Uterus (tissue), 4 donors: ENCODE results near the gene INCENP. TPM values are rescaled to one million over a fixed set of nuclear protein-coding genes. Genes with fewer than 3 reads are reported as not detected.

ENCODE experiments used
- DNase-seq, 2 donors: peaks; one replicate each; pipeline ENCODE4 v3.0.0-alpha.2; 2019 to 2020
- H3K27ac ChIP-seq, 2 donors: fragments of 200-600 bp; sonication (generic); 1 replicate in 1 of 2; 2 replicates in 1 of 2; pipeline ENCODE4 v1.5.1; 2016 to 2018
- H3K27me3 ChIP-seq, 2 donors: fragments of 200-600 bp; sonication (generic); one replicate each; pipeline ENCODE4 v1.5.1; 2018 to 2019; ENCODE audit warnings: control low read depth in 1 of 2
- H3K36me3 ChIP-seq, 2 donors: fragments of 200-600 bp; sonication (generic); one replicate each; pipeline ENCODE4 v1.5.1; 2019; ENCODE audit warnings: control low read depth in 1 of 2
- H3K4me1 ChIP-seq, 2 donors: fragments of 200-600 bp; sonication (generic); one replicate each; pipeline ENCODE4 v1.5.1; 2018 to 2019; ENCODE audit warnings: control low read depth in 1 of 2
- H3K4me3 ChIP-seq, 2 donors: fragments of 200-600 bp; sonication (generic); 1 replicate in 1 of 2; 2 replicates in 1 of 2; pipeline ENCODE4 v1.5.1; 2018 to 2019; ENCODE audit warnings: mild to moderate bottlenecking in 1 of 2
- H3K9me3 ChIP-seq, 2 donors: fragments of 200-600 bp; sonication (generic); one replicate each; pipeline ENCODE4 v1.5.1; 2019; ENCODE audit warnings: control low read depth in 1 of 2
- POLR2A ChIP-seq, 2 donors: fragments of 450-650 bp; IDR thresholded peaks; one replicate each; pipeline ENCODE4 v1.6.1; 2016; ENCODE audit warnings: antibody characterized with exemption in 2 of 2, mild to moderate bottlenecking in 1 of 2, moderate library complexity in 1 of 2
- intact Hi-C: fragments of 100-400 bp; cut with DNase I; formaldehyde crosslinking; loops from one replicate; pipeline ENCODE4 v1.15.1; 2023; ENCODE audit warnings: low total_unique reads
- total RNA-seq, 4 donors: library from RNA; depleted of rRNA in 3 of 4; stranded (reverse); fragments of >200 nt in 3 of 4; gene quantifications; one replicate each; pipeline versions ENCODE4 v1.1.0 to v1.2.4, GENCODE V29; 2014 to 2023
- TF ChIP-seq, protein P1 (sequence below), 4 experiments: fragments of 200-600 bp in 2 of 4; fragments of 450-650 bp in 2 of 4; sonication (generic) in 2 of 4; IDR thresholded peaks; one replicate each; pipeline ENCODE4 v1.5.1; 2016 to 2019; ENCODE audit warnings: antibody characterized with exemption in 4 of 4, mild to moderate bottlenecking in 2 of 4, moderate library complexity in 1 of 4
- donor health status: DM: yes; HTN: yes; CAD: no.

Gene INCENP
- total RNA-seq, 4 donors from 2014 or later: 7.4 to 27.1 (median 16.5) TPM

DNA sequence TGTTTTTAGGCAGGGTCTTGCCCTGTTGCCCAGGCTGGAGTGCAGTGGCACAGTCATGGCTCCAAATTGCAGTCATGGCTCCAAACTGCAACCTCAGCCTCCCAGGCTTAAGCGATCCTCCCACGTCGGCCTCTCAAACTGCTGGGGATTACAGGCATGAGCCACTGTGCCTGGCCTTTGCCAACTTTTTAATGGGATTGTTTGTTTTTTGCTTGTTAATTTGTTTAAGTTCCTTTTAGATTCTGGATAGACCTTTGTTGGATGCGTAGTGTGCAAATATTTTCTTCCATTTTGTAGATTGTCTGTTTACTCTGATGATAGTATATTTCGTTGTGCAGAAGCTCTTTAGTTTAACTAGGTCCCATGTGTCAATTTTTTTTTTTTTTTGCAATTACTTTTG, 56.2 kb downstream of the INCENP start:
- TF ChIP-seq, protein P1, sequence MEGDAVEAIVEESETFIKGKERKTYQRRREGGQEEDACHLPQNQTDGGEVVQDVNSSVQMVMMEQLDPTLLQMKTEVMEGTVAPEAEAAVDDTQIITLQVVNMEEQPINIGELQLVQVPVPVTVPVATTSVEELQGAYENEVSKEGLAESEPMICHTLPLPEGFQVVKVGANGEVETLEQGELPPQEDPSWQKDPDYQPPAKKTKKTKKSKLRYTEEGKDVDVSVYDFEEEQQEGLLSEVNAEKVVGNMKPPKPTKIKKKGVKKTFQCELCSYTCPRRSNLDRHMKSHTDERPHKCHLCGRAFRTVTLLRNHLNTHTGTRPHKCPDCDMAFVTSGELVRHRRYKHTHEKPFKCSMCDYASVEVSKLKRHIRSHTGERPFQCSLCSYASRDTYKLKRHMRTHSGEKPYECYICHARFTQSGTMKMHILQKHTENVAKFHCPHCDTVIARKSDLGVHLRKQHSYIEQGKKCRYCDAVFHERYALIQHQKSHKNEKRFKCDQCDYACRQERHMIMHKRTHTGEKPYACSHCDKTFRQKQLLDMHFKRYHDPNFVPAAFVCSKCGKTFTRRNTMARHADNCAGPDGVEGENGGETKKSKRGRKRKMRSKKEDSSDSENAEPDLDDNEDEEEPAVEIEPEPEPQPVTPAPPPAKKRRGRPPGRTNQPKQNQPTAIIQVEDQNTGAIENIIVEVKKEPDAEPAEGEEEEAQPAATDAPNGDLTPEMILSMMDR (IDR thresholded peaks at IDR 0.05): no peak
- no peak for TF ChIP-seq POLR2A (IDR thresholded peaks at IDR 0.05)
- H3K9me3 ChIP-seq: no peaks in the 10 kb centered on the region
- intact Hi-C loops: no loop called here
- no peaks in the 10 kb centered on the region for H3K4me1 ChIP-seq
- no peaks in the 10 kb centered on the region for H3K36me3 ChIP-seq
- H3K27ac ChIP-seq: no peak overlapping the region
- H3K27me3 ChIP-seq: no peaks in the 10 kb centered on the region
- no peak for DNase-seq
- no peak overlapping the region for H3K4me3 ChIP-seq

- TF ChIP-seq POLR2A (IDR thresholded peaks at IDR 0.05): no peak
- TF ChIP-seq, protein P1 (IDR thresholded peaks at IDR 0.05): no peak
- no peaks in the 10 kb centered on the region for H3K27me3 ChIP-seq
These were observed 57.3 kb downstream of the INCENP start for GRCh38 chr11:62181097-62181496.

DNA sequence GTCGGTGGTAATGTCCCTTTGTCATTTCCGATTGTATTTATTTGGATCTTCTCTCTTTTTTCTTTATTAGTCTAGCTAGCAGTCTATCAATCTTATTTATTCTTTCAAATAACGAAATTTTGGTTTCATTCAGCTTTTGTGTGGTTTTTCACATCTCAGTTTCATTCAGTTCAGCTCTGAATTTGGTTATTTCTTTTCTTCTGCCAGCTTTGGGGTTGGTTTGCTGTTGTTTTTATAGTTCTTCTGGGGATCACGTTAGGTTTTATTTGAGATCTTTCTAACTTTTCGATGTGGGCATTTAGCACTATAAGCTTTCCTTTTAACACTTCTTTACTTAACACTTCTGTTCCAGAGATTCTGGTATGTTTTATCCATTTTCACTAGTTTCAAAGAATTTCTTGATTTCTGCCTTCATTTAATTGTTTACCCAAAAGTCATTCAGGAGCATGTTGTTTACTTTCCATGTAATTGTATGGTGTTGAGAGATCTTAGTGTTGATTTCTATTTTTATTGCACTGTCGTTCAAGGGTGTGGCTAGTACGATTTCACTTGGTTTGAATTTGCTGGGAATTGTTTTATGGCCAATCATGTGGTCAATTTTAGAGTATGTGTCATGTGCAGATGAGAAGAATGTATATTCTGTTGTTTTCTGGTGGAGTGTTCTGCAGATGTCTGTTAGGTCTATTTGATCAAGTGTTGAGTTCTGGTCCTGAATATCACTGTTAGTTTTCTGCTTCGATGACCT, 58.5 kb downstream of the INCENP start:
- H3K9me3 ChIP-seq: no peaks in the 10 kb centered on the region
- no peak for TF ChIP-seq POLR2A (IDR thresholded peaks at IDR 0.05)
- TF ChIP-seq, protein P1 (IDR thresholded peaks at IDR 0.05): no peak
- intact Hi-C loops: no loop called here
- H3K36me3 ChIP-seq: no peaks in the 10 kb centered on the region
- no peak for DNase-seq
- H3K27me3 ChIP-seq: no peaks in the 10 kb centered on the region
- H3K4me1 ChIP-seq: no peaks in the 10 kb centered on the region
- no peak overlapping the region for H3K4me3 ChIP-seq
- H3K27ac ChIP-seq: no peak overlapping the region

More at GRCh38 chr11:62181097-62181496, 57.3 kb downstream of the INCENP start:
- H3K9me3 ChIP-seq: no peaks in the 10 kb centered on the region
- H3K27ac ChIP-seq: no peak overlapping the region
- H3K4me3 ChIP-seq: no peak overlapping the region
- H3K4me1 ChIP-seq: no peaks in the 10 kb centered on the region
- DNase-seq: no peak
- no peaks in the 10 kb centered on the region for H3K36me3 ChIP-seq
- intact Hi-C loops: no loop called here

- H3K27ac ChIP-seq: no peak overlapping the region
- H3K4me1 ChIP-seq: no peaks in the 10 kb centered on the region
- no peak overlapping the region for H3K4me3 ChIP-seq
- no peaks in the 10 kb centered on the region for H3K27me3 ChIP-seq
- intact Hi-C loops: no loop called here
- no peak for DNase-seq
- TF ChIP-seq, protein P1 (IDR thresholded peaks at IDR 0.05): no peak
- no peak for TF ChIP-seq POLR2A (IDR thresholded peaks at IDR 0.05)
- no peaks in the 10 kb centered on the region for H3K36me3 ChIP-seq
- no peaks in the 10 kb centered on the region for H3K9me3 ChIP-seq
These were observed 62.4 kb downstream of the INCENP start for GRCh38 chr11:62186195-62186594.

DNA sequence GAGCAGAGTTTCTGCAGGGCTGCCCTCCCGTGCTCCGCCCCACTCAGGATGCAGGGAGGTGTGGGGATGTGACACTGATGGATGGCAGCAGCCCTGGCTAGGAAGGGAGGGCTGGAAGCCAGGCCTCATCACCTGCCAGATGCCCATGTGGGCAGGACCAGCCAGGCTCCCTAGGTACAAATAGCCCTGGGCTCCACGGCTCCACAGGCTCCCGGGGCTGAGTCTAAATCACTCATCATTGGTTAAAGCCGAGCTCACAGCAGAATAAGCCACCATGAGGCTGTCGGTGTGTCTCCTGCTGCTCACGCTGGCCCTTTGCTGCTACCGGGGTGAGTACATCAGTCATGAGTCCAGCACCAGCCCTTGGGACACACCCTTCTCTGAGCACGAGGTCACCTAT, 66.2 kb downstream of the INCENP start, which contains the start of gene SCGB1D1:
Gene SCGB1D1, plus strand, starts transcription at position 206 of the 400 bp plus-strand sequence. Its CDS starts 69 bp downstream, at position 275.
- no peak for TF ChIP-seq POLR2A (IDR thresholded peaks at IDR 0.05)
- TF ChIP-seq, protein P1 (IDR thresholded peaks at IDR 0.05): no peak
- Histone ChIP-seq H3K27ac (no peak within 1 kb of the TSS), H3K27me3 (no peaks in the 10 kb centered on the region), H3K4me1 (no peaks in the 10 kb centered on the region), H3K9me3 (no peaks in the 10 kb centered on the region), H3K4me3 (no peak within 1 kb of the TSS), H3K36me3 (no peaks in the 10 kb centered on the region)
- no peak for DNase-seq
- intact Hi-C loops: no loop called here
